Ishikawa (cell line): Measurements from ENCODE around the gene SLC5A2.

Experiments used
- CEBPB ChIP-seq: IDR thresholded peaks from 2 replicates; pipeline ENCODE4 v1.6.1; 2012
- CREB1 ChIP-seq: IDR thresholded peaks from 2 replicates; pipeline ENCODE4 v1.6.1; 2012; ENCODE audit warnings: low read depth
- EGR1 ChIP-seq: IDR thresholded peaks from 2 replicates; pipeline ENCODE4 v1.6.1; 2012
- EP300 ChIP-seq: IDR thresholded peaks from 2 replicates; pipeline ENCODE4 v1.6.1; 2012; ENCODE audit warnings: borderline replicate concordance
- FOXM1 ChIP-seq: IDR thresholded peaks from 2 replicates; pipeline ENCODE4 v1.6.1; 2012; ENCODE audit warnings: low read depth, borderline replicate concordance
- NFIC ChIP-seq: IDR thresholded peaks from 2 replicates; pipeline ENCODE4 v1.6.1; 2012
- RAD21 ChIP-seq: IDR thresholded peaks from 2 replicates; pipeline ENCODE4 v1.6.1; 2012; ENCODE audit warnings: low read depth
- TAF1 ChIP-seq: IDR thresholded peaks from 2 replicates; pipeline ENCODE4 v1.6.1; 2012; ENCODE audit warnings: low read depth, mild to moderate bottlenecking
- TCF12 ChIP-seq: IDR thresholded peaks from 2 replicates; pipeline ENCODE4 v1.6.1; 2012; ENCODE audit warnings: low read depth
- TEAD4 ChIP-seq: IDR thresholded peaks from 2 replicates; pipeline ENCODE4 v1.6.1; 2012
- YY1 ChIP-seq: IDR thresholded peaks from 2 replicates; pipeline ENCODE4 v1.6.1; 2012; ENCODE audit warnings: low read depth
- ZBTB7A ChIP-seq: IDR thresholded peaks from 2 replicates; pipeline ENCODE4 v1.6.1; 2012; ENCODE audit warnings: low read depth
- TF ChIP-seq, protein P1 (sequence below): IDR thresholded peaks from 2 replicates; pipeline ENCODE4 v1.6.1; 2012
- TF ChIP-seq, protein P2 (sequence below): IDR thresholded peaks from 2 replicates; pipeline ENCODE4 v1.6.1; 2012; ENCODE audit warnings: low read depth, mild to moderate bottlenecking
- TF ChIP-seq, protein P3 (sequence below): IDR thresholded peaks from 2 replicates; pipeline ENCODE4 v1.6.1; 2012

The SLC5A2 gene

GRCh38 chr16:31483081-31483480 lies at the start of gene SLC5A2:
Gene SLC5A2 (plus strand): TSS chr16:31483123. CDS start chr16:31483137, 14 bp downstream.
- TF ChIP-seq EGR1 (no peak), EP300 (no peak), CEBPB (no peak), NFIC (no peak), CREB1 (no peak), TCF12 (no peak), TAF1 (no peak), ZBTB7A (no peak), FOXM1 (no peak), RAD21 (no peak), YY1 (no peak), TEAD4 (no peak)
- TF ChIP-seq, protein P1, sequence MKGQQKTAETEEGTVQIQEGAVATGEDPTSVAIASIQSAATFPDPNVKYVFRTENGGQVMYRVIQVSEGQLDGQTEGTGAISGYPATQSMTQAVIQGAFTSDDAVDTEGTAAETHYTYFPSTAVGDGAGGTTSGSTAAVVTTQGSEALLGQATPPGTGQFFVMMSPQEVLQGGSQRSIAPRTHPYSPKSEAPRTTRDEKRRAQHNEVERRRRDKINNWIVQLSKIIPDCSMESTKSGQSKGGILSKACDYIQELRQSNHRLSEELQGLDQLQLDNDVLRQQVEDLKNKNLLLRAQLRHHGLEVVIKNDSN: no peak
- TF ChIP-seq, protein P2, sequence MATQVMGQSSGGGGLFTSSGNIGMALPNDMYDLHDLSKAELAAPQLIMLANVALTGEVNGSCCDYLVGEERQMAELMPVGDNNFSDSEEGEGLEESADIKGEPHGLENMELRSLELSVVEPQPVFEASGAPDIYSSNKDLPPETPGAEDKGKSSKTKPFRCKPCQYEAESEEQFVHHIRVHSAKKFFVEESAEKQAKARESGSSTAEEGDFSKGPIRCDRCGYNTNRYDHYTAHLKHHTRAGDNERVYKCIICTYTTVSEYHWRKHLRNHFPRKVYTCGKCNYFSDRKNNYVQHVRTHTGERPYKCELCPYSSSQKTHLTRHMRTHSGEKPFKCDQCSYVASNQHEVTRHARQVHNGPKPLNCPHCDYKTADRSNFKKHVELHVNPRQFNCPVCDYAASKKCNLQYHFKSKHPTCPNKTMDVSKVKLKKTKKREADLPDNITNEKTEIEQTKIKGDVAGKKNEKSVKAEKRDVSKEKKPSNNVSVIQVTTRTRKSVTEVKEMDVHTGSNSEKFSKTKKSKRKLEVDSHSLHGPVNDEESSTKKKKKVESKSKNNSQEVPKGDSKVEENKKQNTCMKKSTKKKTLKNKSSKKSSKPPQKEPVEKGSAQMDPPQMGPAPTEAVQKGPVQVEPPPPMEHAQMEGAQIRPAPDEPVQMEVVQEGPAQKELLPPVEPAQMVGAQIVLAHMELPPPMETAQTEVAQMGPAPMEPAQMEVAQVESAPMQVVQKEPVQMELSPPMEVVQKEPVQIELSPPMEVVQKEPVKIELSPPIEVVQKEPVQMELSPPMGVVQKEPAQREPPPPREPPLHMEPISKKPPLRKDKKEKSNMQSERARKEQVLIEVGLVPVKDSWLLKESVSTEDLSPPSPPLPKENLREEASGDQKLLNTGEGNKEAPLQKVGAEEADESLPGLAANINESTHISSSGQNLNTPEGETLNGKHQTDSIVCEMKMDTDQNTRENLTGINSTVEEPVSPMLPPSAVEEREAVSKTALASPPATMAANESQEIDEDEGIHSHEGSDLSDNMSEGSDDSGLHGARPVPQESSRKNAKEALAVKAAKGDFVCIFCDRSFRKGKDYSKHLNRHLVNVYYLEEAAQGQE: no peak
- TF ChIP-seq, protein P3, sequence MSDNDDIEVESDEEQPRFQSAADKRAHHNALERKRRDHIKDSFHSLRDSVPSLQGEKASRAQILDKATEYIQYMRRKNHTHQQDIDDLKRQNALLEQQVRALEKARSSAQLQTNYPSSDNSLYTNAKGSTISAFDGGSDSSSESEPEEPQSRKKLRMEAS: no peak

DNA sequence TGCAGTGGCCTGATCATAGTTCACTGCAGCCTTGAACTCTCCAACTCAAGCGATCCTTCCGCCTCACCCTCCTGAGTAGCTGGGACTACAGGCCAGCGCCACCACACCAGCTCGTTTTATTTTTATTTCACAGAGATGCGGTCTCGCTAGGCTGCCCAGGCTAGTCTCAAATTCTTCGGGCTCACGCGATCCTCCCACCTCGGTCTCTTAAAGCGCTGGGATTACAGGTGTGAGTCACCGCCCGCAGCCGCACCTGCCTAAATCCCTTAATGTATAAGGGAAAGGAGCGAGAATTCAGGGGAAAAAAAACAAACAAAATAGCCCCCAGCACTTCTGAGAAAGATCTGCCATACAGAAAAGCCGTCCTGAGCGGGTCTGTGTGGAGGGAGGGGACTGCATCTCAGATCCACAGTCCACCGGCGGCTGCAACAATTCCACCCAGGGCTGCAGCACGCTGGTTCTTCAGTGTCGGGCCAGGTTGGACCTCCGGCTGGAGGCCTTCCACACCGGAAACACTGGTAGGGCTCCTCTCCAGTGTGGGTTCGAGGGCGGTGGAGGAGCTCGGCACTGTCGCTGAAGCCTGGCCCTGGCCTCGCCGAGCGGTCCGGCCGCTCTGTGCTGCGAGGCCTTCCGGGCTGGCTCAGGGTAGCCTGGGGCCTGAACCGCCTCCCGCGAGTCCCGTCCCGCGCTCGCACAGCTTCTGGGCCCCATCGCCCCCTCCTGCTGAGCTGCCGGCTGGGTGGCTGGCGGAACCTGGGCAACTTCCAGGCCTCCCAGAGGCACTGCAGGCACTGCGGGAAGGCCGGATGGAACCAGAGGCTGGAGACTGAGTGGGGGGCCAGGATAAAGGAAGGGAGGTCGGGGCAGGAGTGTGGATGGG lies 47.3 kb upstream of the SLC5A2 start:
- TF ChIP-seq CEBPB (no peak), NFIC (no peak)
- TF ChIP-seq, protein P1: no peak
- TF ChIP-seq, protein P3: no peak

DNA sequence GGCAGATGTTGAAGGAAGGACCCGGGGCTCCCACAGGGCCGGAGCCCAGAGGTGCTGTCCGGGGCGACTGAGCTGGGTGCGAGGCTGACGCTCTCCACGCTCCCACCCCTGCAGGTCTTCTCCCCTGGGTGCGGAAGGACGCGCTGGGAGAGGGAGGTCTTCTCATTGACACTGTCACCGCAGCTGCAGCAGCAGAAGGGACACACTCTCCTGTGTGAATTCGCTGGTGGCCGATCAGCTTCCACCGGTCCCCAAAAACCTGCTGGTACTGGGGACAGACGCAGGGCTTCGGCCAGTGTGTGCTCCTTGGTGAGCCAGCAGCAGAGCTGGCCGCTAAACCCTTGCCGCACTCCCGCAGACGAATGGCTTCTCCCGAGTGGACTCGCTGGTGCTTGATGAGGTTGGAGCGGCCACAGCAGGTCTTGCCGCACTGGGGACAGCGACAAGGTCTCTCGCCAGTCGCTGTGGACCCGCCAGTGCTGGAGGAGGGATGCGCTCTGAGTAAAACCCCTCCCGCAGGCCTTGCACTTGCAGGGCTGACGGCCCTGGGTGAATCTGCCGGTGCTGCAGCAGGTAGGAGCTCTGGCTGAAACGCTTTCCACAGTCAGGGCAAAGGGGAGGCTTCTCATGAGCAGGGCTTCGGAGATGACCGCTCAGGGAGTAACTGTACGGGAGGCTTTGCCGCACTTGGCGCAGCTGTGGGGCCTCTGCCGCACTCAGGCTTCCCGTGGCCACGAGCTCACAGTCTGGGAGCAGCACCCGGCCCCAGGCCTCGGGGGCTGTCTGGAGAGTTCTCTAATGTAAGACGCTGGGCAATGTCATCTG lies 46.5 kb upstream of the SLC5A2 start:
- TF ChIP-seq CEBPB (no peak), TEAD4 (no peak), ZBTB7A (no peak), NFIC (no peak), RAD21 (no peak), FOXM1 (no peak), YY1 (no peak), EP300 (no peak)
- TF ChIP-seq, protein P3: no peak

GRCh38 chr16:31438414-31438813 lies 44.5 kb upstream of the SLC5A2 start:
- no peak for TF ChIP-seq EP300

DNA sequence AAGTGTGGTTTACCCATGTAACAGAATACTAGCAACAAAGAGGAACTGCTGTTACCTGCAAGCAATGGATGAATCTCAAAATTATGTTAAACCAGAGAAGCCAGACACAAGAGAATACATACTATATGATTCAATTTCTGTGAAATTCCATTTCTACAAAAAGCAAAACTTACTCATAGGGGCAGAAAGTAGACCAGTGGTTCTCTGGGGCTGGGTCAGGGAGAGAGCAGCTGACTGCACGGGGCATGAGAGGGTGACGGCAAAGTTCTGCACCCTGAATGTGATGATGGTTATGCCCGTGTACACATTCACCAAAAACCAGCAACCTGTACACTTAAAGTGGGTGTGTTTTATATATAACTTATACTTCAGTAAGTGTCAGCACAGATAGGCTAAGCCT lies 43.4 kb upstream of the SLC5A2 start:
- TF ChIP-seq ZBTB7A (no peak), EGR1 (no peak), TCF12 (no peak), RAD21 (no peak), EP300 (no peak)
- TF ChIP-seq, protein P3: no peak

DNA sequence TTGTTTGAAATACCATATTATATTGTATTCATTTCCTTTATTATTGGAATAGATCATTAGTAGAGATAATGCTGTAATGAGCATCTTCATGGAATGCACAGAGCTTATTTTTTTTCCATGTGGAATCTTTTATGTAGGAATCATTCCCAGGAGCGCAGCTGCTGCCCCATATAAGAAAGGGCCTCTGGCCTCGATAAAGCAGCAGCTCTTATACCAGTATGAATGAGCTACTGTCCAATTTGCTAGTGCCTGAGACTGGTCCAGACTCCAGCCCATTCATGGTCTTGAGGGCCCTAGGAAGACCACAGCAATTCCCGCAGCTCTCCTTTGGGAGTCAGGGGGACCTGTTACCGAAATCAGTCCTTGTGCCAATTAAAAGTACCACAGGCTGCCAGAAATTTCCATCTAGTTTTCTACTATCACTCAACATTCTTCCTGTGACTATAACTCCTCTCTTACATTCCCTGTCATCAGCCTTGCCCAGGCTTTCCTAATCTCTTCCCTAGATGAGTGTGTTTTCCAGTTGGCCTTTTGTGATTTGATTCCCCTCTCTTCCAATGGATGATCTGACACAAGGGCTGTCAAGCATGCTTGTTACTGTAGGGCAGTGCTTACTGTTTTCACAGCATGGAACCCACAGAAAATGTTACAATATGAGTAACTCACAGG lies 42.3 kb upstream of the SLC5A2 start:
- TF ChIP-seq FOXM1: no peak
- TF ChIP-seq, protein P1: no peak
- TF ChIP-seq YY1: no peak
- no peak for TF ChIP-seq CEBPB
- TF ChIP-seq, protein P3: no peak
- TF ChIP-seq EP300: no peak
- TF ChIP-seq TAF1: no peak
- no peak for TF ChIP-seq NFIC
- no peak for TF ChIP-seq CREB1
- no peak for TF ChIP-seq ZBTB7A
